ENCODE measurements around the gene LRFN2.

The LRFN2 gene

GRCh38 chr6:40393641-40394040, 193.5 kb downstream of the LRFN2 start:
- DNase-seq = no peak

- no peak for DNase-seq
These were observed 194.6 kb downstream of the LRFN2 start for GRCh38 chr6:40392589-40392988.

GRCh38 chr6:40391851-40392517, 195.2 kb downstream of the LRFN2 start:
- DNase-seq = no peak

GRCh38 chr6:40391086-40391485, 196.1 kb downstream of the LRFN2 start:
- no peak for DNase-seq

- DNase-seq = no peak
These were observed 196.9 kb downstream of the LRFN2 start for GRCh38 chr6:40390144-40390800.

GRCh38 chr6:40389254-40389653, 197.9 kb downstream of the LRFN2 start:
- DNase-seq = no peak

- DNase-seq = no peak
These were observed 199.3 kb downstream of the LRFN2 start for GRCh38 chr6:40387871-40388264.

GRCh38 chr6:40387127-40387870, 199.9 kb downstream of the LRFN2 start:
- no peak for DNase-seq

GRCh38 chr6:40386200-40386599, 201.0 kb downstream of the LRFN2 start:
- no peak for DNase-seq

GRCh38 chr6:40383348-40384115, 203.6 kb downstream of the LRFN2 start:
- DNase-seq = no peak

- no peak for DNase-seq
These were observed 206.9 kb downstream of the LRFN2 start for GRCh38 chr6:40380271-40380670.

- no peak for DNase-seq
These were observed 207.4 kb downstream of the LRFN2 start for GRCh38 chr6:40379811-40380210.

GRCh38 chr6:40378725-40379074, 208.5 kb downstream of the LRFN2 start:
- DNase-seq = no peak

- no peak for DNase-seq
These were observed 209.0 kb downstream of the LRFN2 start for GRCh38 chr6:40378071-40378724.

- DNase-seq = no peak
These were observed 209.9 kb downstream of the LRFN2 start for GRCh38 chr6:40377173-40377806.

GRCh38 chr6:40376113-40376650, 211.0 kb downstream of the LRFN2 start:
- no peak for DNase-seq

GRCh38 chr6:40373267-40373666, 213.9 kb downstream of the LRFN2 start:
- DNase-seq = no peak

GRCh38 chr6:40371621-40372020, 215.5 kb downstream of the LRFN2 start:
- DNase-seq = no peak

GRCh38 chr6:40371095-40371494, 216.1 kb downstream of the LRFN2 start:
- DNase-seq = no peak

- DNase-seq = no peak
These were observed 217.3 kb downstream of the LRFN2 start for GRCh38 chr6:40369891-40370290.

GRCh38 chr6:40369042-40369441, 218.1 kb downstream of the LRFN2 start:
- no peak for DNase-seq

- DNase-seq = no peak
These were observed 224.3 kb downstream of the LRFN2 start for GRCh38 chr6:40362859-40363258.

Measured in stimulated activated CD4-positive, alpha-beta T cell treated with anti-CD3 and anti-CD28 coated beads, Interleukin-15, amount 100 ng/mL, for 24 hours (primary cell).